GM19351 (cell line): ENCODE data around the gene OSBPL5.

ENCODE experiments used
- ATAC-seq: cut with Tn5 transposase; IDR thresholded peaks from one replicate; pipeline ENCODE4 v1.9.1; 2021; ENCODE audit warnings: mild to moderate bottlenecking, moderate library complexity; ENCODE audit not compliant: unreplicated experiment

OSBPL5 gene

GRCh38 chr11:3105791-3106735 lies 59.0 kb downstream of the OSBPL5 start:
- no peak for ATAC-seq

GRCh38 chr11:3104961-3105790 lies 59.9 kb downstream of the OSBPL5 start:
- no peak for ATAC-seq

GRCh38 chr11:3104051-3104714 lies 60.9 kb downstream of the OSBPL5 start:
- no peak for ATAC-seq

- no peak for ATAC-seq
Observed at GRCh38 chr11:3103076-3103475, 62.0 kb downstream of the OSBPL5 start.

- ATAC-seq = no peak
Observed at GRCh38 chr11:3102641-3102921, 62.5 kb downstream of the OSBPL5 start.

GRCh38 chr11:3101921-3102640 lies 63.0 kb downstream of the OSBPL5 start:
- no peak for ATAC-seq

- no peak for ATAC-seq
Observed at GRCh38 chr11:3099178-3099577, 65.9 kb downstream of the OSBPL5 start.

- ATAC-seq = no peak
Observed at GRCh38 chr11:3096909-3097530, 68.1 kb downstream of the OSBPL5 start.

GRCh38 chr11:3095712-3096361 lies 69.3 kb downstream of the OSBPL5 start:
- no peak for ATAC-seq

GRCh38 chr11:3094223-3094824 lies 70.8 kb downstream of the OSBPL5 start:
- ATAC-seq = no peak

GRCh38 chr11:3093281-3094191 lies 71.6 kb downstream of the OSBPL5 start:
- no peak for ATAC-seq

GRCh38 chr11:3092603-3093141 lies 72.4 kb downstream of the OSBPL5 start:
- no peak for ATAC-seq

- no peak for ATAC-seq
Observed at GRCh38 chr11:3091846-3092602, 73.1 kb downstream of the OSBPL5 start.

- no peak for ATAC-seq
Observed at GRCh38 chr11:3091081-3091845, 73.8 kb downstream of the OSBPL5 start.

- no peak for ATAC-seq
Observed at GRCh38 chr11:3090096-3090901, 74.8 kb downstream of the OSBPL5 start.
